GM12873 (cell line): ENCODE measurements around the gene ADGRG6.

ENCODE experiments used
- CTCF ChIP-seq: IDR thresholded peaks from 2 replicates; pipeline ENCODE4 v1.5.1; 2012; ENCODE audit warnings: low read depth, mild to moderate bottlenecking, moderate library complexity, low read length, control low read depth; ENCODE audit not compliant: insufficient read depth; ENCODE audit errors: missing control alignments

The ADGRG6 gene

GRCh38 chr6:142307963-142308748, 6.3 kb downstream of the ADGRG6 start:
- no peak for TF ChIP-seq CTCF

GRCh38 chr6:142309426-142309825, 7.6 kb downstream of the ADGRG6 start:
- TF ChIP-seq CTCF, result no peak

- no peak for TF ChIP-seq CTCF
These were observed 11.5 kb downstream of the ADGRG6 start for GRCh38 chr6:142313284-142313683.

GRCh38 chr6:142316791-142317368, 15.1 kb downstream of the ADGRG6 start:
- TF ChIP-seq CTCF, result no peak

GRCh38 chr6:142318714-142319113, 16.9 kb downstream of the ADGRG6 start:
- TF ChIP-seq CTCF, result no peak

- TF ChIP-seq CTCF, result no peak
These were observed 18.6 kb downstream of the ADGRG6 start for GRCh38 chr6:142320366-142320765.

- no peak for TF ChIP-seq CTCF
These were observed 19.6 kb downstream of the ADGRG6 start for GRCh38 chr6:142321451-142321850.
